Stimulated activated CD8-positive, alpha-beta memory T cell treated with anti-CD3 and anti-CD28 coated beads, Interleukin-4, amount 100 ng/mL, for 1 hour (primary cell): ENCODE measurements around the gene ZEB2.

ENCODE experiments used
- DNase-seq, 2 donors: peaks; one replicate each; pipeline ENCODE4 v3.0.0-alpha.2; 2020; ENCODE audit warnings: low read depth in 2 of 2, low spot score in 1 of 2

The ZEB2 gene

DNA sequence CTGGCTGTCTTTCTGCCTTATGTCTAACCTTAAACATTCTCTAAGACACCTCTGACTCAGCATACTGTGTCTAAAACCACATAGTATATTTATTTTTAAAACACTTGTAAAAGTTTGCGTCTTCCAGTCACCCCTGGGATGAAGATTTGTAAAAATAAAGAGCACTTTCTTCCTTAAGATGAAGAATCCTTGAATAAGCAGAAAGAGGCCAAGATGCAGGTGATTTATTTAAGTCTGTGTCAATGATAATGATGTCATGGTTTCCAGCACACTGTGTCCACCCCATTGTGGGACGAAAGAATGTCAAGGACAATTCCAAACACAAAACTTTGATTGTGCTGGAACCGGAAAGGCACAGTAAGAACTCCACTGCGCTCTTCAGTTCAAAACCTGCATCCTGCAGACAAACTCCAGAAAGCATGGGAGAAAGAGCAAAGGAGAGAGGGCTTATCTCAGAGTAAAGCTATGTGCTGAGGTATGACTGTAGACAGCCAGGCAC lies 92.9 kb downstream of the ZEB2 start:
- no peak for DNase-seq

DNA sequence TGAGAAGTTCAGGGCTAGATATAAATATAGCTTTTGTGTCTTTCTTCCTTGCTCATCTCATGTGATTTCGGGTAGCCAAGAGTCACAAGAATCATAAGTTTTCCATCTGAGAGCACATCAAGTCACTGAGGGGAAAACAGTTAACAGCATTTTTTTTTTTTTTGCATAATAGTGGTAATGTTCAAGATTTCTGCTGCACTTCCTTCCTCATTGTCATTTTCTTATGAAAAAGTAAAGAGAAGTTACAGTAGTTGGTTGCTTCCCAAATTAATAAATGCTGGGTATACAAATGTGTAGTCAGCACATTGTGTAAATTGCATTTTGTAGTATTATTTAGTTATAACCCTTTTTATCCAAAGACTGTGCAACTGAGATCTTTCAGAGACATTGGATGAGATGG lies 93.6 kb downstream of the ZEB2 start:
- no peak for DNase-seq

DNA sequence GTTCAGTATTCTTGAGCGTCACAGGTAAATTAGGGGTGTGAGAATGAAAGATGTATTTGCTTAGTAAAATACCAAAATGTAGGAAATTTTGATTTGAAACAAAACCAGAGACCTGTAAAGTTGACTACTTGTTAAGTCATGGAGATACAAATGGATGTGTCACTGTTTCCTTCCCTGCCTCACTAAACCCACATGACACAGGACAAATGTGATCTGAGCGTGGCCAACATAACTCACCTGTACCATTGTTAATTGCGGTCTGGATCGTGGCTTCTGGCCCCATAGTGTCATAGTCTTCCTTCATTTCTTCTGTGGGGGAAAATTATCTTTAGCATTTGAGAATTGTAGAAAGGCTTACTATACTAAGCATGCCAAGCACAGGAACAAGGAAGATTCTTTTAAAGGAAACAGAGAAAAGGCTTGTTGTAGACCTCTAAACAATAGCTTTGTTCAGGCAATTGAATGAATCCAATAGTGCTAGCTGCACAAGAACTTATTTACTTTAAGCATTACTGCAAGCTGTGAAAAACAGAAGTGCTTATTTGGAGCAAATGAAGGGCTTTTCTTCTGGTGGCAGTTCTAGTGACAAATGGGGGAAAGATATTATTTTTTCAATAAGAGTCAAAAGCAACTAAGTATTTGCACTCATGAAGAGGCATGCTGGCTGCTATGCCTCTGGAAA lies 95.2 kb downstream of the ZEB2 start:
- DNase-seq, result no peak

DNA sequence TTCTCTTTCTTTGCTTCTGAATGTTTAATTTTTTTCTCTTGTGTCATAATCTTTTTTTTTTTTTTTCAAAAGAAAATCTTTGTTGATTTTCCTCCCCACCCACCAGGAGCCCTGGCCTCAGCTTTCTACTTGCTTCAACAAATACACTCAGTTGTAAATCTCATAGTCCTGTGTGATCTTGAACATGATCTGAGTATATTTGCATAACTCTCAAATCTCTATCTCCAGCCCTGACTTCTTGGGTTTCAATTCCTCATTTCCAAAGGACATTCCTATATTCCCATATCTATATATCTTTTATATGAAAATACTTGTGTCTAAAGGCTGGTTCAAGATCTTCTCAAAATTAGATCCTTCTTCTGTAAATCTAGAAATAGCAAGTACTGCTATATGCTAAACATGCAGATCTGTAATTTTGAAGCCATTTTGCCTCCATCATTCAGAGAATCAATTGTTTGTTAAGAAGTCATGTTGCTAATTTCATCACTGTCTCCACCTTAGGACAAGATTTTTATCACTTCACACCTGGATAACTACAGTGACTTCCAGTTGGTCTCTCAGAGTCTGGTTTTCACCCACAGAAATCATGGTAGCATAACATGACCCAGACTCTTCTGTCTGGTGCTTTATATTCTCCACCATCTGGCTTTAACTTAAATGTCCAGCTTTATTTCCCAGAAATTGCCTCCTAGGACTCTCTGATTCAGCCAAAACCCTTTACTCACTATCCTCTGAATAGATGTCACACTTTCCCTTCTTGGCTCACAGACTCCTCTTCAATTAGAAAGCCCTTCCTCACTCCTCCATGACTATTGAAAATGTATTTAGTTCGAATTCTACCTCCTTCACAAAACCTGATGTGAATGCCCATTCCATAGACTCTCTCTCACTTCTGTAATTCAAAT lies 98.1 kb downstream of the ZEB2 start:
- no peak for DNase-seq

DNA sequence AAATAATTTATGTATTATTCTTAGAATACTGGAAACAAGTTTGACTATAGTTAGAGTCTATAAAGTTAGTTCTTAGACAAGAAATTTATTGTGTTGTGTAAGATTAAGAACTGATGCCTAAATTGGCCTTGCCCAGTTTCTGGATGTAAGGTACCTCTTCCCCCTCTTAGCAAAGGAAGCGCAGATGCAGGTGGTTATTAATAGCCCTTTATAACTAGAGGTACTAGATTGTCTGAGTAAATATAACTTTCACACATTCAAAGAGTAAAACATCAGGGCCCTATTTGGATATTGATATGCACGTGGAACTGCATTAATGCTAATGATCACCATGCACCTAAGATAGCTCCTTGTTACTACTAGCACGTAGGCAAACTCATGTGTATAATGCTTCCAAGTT lies 100.7 kb downstream of the ZEB2 start:
- no peak for DNase-seq

DNA sequence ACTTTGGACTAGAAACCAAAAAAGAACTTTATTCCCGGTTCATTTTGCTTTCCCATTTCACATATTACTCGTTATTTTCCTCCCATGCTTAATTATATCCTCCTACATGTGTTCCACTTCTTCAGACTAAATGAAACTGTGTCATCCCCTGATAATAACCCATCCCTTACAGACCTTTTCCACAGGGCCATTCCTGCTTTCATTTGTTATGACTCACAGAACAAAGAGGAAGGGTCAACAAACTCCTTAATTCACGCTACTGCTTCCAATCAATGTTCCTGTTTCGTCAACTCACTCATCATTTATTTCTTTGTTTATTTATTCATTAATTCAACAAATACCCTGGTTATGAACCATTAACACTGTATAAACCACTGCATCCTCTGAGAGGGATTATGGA lies 104.5 kb downstream of the ZEB2 start:
- no peak for DNase-seq

DNA sequence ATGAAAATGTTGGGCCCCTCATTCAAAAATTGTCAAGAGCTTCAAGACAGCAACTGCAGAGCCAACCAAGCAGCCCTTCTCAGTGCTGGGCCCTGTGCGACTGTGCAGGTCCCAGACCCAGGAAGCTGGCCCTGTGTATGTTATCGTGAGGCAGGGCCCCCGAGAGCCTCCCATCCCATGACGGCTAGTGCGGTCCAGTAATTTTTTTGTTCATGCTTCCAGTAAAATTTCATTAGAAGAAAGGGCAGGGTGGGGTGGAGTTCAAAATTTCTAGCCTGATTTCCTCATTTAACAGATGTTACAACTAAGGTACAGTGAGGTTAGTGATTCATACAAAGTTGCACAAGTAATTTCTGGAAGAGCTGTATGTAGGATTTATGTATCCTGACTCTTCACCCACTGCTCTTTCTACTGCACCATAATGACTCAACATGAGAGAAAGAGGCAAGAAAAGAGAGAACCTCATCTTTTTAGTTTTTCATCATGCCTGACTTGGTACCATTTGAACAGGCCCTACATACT lies 105.5 kb downstream of the ZEB2 start:
- no peak for DNase-seq

DNA sequence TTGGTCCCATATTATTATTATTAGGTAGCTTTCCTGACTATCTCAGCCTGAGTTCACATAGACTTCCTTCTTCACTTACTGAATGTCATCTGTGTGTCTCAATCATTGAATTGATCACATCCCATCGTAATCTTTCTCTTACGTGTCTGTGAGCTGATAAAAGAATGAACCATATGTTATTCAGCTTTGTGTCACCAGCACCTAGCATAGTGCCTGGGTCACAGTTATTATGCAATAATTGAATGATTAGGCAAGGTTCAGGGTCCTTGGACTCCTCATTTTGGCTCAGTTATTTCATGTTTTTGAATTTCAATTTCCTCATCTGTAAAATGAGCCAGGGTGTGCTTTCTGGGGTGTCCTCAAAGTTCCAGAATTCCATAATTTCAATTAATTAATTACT lies 107.2 kb downstream of the ZEB2 start:
- DNase-seq, result no peak

DNA sequence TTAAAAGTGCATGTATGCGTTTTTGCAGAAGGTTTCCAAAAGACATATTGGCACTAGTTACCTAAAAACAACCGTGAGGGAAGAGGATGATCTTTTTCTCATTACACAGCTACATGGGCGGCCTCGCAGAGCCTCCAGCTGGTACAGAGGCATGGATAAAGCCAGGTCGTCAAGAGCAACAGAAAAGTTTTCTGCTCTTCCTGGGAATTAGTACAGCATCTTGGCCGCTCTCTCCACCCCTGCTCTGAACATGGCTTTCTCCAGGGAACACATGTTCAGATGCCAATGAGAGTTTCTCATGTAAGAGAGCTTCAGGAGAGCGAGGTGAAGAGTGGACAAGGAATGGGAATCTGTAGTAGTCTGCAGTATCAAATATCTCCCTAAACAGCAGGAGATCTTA lies 108.4 kb downstream of the ZEB2 start:
- DNase-seq, result no peak

DNA sequence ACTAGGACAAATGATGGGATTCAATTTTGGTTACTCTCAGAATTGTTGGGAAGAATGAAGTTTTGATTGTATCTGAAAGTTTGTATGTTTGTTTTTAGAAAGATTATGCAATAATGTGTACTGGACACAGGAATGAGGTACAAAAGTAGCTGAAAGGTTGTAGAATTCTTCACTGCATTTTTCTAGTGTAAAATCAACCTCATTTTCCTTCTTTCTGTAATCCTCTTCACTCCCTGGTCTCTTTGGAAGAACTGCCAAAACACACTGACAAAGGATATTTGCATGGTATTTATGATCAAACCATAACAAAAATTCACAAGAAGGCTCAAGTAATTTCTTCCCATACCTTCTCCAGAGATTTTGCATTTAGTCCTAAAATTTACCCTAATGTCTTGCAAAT lies 110.7 kb downstream of the ZEB2 start:
- DNase-seq, result no peak

DNA sequence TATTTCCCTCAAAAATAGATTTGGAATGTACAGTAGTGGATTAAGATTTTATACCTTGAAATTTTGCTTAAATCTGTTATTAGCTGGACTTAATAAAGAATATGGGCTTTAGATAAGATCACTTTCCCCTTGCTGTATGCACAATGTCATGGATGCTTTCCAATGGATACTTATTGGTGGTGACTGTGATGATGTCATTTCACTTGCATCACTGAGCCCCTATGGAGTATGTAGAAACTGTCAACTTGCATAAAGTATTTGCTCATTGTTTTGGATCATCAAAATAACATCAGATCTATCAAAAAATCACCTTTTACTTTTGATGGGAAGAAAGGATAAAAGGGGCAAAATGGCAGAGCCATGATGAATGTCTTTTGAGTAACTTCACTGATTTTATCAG lies 112.7 kb downstream of the ZEB2 start:
- DNase-seq, result no peak

DNA sequence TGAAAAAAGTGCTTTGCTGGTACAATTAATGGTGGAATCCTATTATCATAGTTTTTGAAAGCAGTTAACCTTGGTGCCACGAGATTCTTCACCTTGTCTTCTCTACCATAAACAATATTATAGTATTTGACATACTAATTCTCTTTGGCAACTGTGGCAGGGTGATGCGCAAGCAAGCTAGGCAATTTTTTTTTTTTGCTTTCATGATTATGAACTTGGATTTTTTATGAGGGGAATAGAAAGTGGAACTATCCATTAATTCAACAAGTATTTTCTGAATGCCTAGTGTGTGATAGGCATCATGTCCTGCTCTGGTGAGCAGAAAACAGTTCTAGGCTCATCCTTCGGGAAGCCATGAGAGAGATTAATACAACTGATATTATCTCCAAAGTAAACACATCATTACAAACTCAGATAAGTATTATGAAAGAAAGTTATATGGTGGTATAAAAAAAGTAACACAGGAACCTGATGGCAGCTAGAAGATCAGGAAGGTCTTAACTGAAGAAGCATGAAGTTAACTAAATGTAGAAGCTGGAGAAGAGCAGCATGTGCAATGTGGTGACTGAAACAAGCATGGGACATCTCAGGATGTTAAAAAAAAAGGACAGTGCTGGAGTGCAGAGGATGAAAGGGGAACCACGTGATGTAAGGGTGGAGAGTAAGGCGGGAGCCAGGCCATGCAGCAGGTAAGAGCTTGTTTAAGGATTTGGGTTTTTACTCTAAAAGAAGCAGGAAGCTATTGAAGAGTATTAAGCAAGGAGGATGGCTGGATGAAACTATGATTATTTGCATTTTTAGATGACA lies 113.7 kb downstream of the ZEB2 start:
- no peak for DNase-seq

DNA sequence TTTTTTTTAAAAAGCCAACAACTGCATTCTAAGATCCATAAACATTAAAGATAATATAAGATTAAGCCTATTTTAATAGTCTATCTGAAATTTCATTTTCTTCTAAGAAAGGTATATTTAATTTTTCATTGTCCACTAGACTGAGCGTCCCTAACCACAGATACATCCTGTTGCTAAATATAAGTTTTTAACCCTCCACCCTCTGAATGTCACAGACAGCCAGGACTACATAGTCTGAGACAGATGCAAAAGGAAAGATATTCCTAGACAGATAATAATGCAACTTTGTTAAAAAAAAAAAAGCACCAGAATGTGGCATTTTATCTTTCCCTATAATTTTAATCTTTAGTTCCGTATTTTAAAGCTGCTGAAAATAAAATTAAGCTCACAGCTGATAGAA lies 114.6 kb downstream of the ZEB2 start:
- no peak for DNase-seq

DNA sequence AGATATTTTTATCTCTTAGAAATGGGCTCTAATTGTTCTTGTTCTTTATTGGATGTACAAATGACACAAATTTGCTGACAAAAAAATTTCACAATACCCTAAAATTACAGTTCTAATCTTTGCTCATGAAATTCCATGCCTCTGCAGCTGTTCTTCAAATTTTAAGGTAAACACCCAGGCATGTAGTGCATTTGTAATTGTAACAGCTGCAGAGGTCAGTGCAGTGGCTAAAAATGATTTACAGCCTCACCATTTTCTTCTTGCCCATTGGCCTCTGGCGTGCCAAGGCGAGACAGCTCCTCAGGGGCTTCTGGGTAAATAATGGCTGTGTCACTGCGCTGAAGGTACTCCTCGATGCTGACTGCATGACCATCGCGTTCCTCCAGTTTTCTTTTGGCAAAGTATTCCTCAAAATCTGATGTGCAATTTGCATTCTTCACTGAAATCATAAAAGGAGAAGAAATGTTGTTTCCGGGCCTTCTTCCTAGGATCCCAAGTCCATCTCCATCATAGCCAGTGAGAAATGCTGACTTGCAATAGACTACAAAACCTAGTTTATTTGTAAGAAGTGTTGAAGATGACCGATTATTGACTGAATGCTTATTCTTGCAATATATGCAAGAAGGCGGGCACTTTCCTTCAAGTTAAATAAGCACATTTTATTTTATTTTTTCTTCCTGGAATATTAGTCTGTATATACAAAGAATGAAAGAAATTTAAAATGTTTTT lies 115.2 kb downstream of the ZEB2 start:
- no peak for DNase-seq

DNA sequence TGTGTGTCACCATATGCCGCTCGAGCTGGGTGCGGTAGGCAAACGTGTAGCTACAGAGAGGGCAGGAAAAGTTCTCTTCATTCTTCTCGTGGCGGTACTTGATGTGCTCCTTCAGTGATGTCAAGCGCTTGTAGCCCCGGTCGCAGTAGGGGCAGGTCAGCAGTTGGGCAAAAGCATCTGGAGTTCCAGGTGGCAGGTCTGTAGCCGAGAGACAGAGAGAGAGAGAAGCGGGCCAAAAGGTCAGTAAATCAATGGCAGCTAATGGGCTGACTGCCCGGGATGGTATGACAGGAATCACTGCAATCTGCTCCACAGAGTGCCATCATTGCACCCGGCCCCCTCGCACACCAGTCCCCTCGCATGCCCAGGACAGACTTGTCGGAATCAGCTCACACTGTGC lies 116.0 kb downstream of the ZEB2 start:
- DNase-seq, result no peak

DNA sequence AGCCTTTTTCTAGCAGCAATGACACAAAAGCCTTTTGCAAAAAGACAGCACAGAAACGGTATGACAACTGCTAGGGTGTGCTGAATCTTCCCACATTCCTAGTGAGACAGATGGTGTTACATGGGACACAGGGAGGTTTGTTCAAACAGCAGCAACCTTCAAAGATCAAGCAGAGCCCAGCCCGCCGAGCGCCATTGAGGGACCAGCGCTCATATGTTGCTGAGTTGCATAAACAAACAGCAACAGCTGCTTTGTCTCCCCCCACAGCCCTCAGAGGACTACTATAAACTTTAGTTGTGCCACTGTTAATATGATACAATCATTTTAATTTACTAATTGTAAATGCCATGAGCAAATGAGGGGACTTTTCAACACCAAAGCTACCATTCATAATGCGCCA lies 117.7 kb downstream of the ZEB2 start:
- DNase-seq, result no peak

DNA sequence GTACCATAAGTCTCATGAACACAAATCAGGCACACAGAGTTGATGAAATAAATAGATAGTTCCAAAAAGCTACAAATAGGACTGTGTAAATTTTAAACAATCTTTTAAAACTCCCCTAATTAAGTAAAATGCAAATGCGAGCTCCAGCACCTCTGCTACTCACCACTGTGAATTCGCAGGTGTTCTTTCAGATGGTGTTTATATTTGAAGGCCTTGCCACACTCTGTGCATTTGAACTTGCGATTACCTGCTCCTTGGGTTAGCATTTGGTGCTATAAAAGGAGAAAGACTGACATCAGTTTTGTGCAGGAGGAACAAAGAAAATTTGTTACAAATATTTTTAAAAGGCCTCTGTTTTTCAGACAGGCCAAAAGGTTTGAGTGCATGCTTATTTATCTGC lies 118.9 kb downstream of the ZEB2 start:
- no peak for DNase-seq

DNA sequence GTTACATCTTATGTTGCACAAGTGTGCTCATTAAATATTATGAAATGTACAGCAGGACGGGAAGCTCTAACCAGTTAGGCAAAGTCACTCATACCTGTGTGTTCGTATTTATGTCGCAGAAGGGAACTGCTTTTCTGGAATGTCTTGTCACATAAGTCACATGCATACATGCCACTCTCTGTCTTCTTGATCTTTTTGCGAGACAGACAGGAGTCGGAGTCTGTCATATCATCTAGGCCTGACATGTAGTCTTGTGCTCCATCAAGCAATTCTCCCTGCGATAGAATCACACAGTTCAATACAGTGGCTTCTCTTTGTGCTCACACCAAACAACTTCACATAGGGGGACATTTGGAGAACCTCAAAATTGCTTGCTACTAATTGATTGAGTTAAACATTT lies 123.6 kb downstream of the ZEB2 start:
- DNase-seq, result no peak

DNA sequence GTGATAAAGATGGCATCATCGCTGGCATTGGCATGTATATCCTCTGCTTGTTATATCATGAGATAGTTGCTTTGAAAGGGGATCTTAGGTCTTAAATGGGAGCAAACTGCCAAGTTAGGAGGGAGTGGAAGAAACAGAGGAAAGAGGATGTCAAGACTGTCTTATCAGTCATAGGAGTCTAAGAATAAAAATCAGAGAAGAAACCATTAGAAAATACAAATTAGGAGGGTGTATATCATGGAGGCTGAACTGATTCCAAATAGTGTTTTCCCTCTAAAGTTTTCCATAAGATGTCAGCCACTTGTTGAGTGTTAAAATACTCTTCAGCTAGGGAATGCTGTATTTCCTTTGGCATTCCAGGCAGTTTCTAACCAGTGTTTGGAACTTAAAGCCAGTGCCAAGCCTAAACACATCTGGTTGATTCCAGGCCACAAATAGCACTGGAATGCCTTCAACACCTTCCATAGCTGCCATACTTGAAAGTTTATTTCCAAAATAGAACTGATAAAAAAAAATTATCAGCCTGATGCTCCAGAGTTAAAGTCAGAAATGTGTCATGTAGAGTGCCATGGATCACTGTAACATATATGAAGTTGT lies 129.4 kb downstream of the ZEB2 start:
- no peak for DNase-seq

DNA sequence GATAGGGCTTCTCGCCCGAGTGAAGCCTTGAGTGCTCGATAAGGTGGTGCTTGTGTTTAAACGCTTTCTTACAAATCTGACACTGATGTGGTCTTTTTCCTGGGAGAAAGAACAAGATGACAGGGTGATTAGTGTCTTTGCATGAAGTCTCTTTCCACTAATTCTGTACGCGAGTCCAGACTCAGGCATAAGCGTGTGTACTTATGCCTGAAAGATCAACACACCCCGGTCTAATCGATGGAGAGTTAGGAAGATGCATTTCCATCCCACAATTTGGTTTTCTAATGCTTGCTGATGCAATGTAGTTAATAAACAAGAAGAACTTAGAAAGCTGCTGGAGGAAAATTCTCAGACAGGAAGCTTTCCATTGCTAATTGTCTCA lies 130.0 kb downstream of the ZEB2 start:
- no peak for DNase-seq
